GM19351 (cell line): ENCODE measurements around the gene PDF.

Source experiments
- ATAC-seq: cut with Tn5 transposase; IDR thresholded peaks from one replicate; pipeline ENCODE4 v1.9.1; 2021; ENCODE audit warnings: mild to moderate bottlenecking, moderate library complexity; ENCODE audit not compliant: unreplicated experiment

PDF gene

DNA sequence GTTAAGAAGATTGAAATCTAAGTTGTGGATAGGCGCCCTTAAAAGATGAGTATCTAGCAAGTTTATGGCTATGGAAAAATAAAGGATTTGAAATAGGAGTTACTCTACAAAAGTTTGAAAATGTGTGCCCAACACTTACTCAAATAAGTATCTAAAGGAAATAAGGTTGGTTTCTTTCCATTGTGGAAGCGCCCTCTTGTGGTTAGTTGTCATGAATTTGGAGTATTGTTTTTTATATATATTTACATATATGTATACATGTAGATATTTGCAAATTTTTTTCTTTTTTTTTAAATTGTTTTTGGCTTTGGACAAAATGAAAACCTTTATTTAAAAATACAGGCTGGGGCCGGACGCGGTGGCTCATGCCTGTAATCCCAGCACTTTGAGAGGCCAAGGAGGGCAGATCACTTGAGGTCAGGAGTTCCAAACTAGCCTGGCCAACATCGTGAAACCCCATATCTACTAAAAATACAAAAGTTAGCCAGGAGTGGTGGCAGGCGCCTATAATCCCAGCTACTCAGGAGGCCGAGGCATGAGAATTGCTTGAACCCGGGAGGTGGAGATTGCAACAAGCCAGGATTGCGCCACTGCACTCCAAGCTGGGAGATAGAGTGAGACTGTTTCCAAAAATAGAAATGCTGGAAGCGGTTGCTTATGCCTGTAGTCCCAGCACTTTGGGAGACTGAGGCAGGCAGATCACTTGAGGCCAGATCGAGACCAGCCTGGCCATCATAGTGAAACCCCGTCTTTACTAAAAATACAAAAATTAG lies 43.3 kb downstream of the PDF start:
- ATAC-seq: no peak

DNA sequence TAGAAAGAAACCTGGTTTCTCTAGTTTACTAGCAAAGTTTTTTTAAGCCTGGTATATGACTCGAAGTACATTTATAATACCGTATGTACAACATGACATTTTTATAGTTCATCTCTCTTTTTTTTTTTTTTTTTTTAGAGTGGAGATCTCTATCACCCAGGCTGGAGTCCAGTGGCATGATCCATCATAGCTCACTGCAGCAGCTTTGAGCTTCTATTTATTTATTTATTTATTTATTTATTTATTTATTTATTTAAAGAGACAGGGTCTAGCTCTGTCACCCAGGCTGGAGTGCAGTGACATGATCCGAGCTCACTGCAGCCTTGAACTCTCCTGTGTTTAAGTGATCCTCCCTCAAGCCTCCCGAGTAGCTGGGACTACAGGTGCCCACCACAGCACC lies 45.1 kb downstream of the PDF start:
- no peak for ATAC-seq

DNA sequence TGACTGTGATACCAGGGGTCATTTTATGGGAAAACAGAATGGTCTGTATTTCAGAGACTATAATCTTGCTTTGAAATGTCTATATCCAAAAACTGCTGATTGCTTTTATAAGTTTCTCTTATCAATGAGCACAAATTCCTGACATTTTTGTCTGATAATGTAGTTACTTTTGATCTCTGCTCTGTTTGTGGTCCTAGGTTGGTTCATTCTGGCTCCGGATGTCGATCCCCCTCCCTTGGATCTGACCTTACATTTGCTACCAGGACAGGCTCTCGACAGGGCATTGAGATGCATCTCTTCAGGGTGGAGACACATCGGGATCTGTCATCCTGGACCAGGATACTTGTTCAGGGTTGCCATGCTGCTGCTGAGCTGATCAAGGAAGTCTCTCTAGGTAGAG lies 46.5 kb downstream of the PDF start:
- ATAC-seq: no peak

- ATAC-seq: no peak
These were observed 53.0 kb downstream of the PDF start for GRCh38 chr16:69277413-69277812.
